ENCODE results near the gene SCO2.

DNA sequence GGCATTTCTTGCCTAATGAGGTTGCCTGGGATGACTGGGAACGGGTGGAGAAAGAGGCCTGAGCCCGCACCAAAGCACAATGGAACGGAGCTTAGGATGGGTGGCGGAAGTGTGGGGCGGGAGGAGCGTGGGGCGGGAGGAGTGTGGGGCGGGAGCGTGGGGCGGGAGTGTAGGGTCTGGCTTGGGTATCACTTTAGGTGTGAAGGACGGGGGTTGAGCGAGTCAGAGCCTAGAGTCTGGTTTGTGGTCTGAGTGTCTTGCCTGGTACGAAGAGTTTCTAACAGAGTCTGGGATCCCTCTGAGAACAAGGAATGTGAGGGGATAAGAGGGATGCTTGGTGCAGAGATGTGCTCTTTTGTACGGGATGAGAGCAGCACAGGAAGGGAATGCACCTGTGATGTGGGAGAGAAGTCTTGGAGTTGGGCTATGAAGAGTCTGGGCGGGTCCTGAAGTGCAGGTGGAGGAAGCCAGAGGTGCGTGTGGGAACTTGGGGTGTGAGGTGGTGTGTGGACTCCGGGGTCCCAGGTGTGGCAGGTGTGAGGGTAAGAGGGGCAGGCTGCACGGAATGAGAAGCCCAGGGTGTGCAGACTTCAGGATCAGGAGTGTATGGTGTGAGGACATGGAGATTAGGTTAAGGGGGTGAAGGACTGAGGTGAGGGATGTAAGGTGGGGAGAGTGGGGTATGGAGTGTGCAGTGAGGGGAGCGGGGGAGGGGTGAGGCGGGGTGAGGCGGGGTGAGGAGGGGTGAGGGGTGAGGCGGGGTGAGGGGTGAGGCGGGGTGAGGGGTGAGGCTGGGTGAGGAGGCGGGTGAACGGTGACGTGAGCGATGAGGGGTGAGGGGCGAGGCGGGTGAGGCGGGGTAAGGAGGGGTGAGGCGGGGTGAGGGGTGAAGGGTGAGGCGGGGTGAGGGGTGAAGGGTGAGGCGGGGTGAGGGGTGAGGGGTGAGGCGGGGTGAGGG lies 36.3 kb upstream of the SCO2 start:
- TF ChIP-seq CTCF (conservative IDR thresholded peaks at IDR 0.05), result no peak
- no peak for TF ChIP-seq EZH2 (IDR thresholded peaks at IDR 0.05; ENCODE audit: low read depth)
